ENCODE measurements around the gene PRPH2.
"Not testable (repeated sequence)": the region's sequence is repeated elsewhere in the genome, so short reads cannot be mapped to it uniquely, and the experiment has no call there.

Gene PRPH2

DNA sequence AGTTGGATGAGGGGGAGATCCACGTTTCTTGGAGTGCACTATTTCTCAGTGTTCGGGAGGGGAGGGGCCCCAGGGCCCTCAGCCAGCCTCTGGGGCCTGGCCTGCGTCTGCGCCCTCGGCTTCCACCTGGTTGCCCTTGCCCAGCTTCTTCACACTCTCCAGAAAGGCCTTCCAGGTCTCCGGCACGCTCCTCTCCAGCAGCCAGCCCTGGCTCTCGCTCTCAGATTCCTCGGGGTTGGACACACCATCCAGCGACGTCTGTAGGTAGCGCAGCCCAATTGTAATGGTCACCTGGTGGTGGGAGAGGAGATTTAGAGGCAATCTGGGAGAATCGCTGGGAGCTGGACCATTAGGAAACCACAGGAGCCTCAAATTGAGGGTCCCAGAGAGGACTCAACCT, 24.2 kb downstream of the PRPH2 start:
- DNase-seq (ENCODE audit: low read depth), result no peak

GRCh38 chr6:42697268-42697655, 25.1 kb downstream of the PRPH2 start:
- DNase-seq (ENCODE audit: low read depth), result no peak

DNA sequence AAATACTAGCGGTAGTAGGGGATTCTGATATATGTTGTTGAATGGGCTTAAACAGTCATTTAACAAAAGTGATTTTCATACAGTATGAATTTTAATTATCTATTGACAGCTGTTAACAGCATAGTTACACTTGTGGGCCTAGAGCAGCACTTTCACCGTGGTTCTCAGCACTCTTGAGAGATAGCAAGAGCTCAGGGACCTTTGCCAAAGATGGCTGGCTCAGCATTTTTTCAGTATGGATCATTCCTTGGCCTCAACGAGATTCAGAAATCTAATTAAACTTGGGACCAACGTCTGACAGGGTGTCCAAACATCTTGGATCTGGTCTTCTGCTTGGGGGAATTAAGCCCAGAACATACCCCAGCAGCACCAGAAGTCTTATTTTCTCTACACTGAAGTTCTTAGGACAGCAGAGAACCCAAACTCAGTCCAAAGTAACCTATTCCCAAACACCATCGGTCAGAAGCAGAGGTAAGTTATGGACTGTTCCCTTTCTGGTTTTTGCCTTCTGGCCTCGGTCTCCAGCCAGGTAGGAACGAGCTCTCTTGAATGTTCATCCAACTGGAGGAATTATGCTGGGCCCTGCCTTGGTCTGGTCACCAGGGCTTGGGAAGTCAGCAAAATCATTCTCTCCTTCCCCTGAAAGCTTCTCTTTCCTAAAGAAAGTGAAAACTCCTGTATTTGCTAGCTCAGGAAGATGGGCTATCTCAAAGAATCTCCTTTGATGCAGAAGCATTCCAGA, 25.7 kb downstream of the PRPH2 start:
- peak; percentile 75 for DNase-seq (ENCODE audit: low read depth)

DNA sequence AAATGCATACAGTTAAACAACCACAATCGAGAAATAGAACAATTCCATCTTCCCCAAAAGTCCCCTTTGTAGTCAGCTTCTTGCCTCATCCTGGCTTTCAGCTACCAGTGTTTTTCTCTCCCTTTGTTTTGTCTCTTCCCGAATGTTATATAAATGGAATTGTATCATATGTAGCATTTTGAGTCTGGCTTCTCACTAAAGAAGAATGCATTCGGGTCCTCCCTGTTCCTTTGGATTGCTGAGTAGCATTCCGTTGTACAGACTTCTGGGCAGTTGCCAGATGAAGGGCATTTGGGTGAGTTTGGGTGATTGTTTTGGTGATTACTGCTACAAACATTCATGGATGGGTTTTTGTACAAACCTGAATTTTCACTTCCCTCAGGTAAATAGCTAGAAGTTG, 27.8 kb downstream of the PRPH2 start:
- peak; percentile 53 for DNase-seq (ENCODE audit: low read depth)

DNA sequence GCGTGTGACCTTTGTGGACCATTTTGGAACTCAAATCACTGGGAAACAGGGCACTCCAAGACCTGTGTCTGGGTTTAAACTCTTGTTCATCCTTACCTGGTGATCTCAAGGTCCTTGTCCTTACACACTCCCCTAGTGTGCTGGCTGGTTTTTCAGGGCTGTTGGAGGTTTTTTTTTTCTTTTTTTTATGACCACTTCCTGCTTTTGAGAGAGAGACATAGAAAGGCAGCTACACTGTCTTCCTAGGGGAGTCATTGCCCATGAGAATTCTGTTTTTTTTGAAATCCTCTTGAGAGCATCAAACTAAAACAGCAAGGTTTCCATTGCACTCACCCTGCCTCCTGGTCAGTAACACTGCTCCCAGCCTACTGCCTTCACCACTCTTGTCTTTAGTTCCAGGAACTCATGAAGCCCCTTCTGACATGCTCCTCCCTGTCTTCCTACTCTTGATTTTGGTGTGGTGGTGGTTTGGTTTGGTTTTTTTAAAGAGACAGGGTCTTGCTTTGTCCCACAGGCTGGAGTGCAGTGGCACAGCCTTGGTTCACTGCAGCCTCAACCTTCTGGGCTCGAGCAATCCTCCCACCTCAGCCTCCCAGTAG, 28.6 kb downstream of the PRPH2 start:
- DNase-seq (ENCODE audit: low read depth), result no peak

DNA sequence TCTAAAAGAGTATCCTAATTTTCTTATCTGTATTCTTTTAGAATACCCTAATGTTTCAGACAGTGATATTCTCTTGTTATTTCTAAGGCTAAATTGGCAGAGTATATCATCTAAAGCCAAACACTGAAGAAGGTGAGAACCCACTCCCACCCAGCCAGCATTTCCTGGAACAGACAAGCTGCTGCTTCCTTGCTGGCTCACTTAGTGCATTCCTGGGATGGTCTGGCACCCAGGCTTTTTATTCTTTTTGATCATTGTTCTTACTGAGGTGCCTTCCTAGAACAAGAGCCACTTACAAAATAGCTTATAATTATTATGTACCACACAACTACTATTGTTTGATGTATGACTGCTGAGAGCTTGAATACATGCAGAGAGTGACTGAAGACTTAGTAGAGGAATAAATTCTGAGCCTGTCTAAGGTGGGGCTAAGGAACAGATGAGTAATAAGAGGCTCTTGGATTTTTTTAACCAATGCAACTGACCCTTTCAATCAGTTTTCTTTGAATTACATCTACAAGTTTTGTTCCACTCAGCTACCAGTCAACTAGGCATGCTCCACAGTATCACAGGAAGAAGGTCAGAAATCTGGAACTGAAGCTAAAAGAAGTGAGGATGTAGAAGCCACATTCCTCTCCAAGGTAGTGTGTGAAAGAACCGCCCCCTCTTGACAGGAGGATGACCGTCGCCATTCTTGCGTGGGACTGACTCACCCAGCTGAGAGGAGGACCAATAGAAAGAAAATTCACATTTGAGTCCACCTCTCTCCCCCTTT, 30.1 kb downstream of the PRPH2 start:
- no peak for DNase-seq (ENCODE audit: low read depth)

DNA sequence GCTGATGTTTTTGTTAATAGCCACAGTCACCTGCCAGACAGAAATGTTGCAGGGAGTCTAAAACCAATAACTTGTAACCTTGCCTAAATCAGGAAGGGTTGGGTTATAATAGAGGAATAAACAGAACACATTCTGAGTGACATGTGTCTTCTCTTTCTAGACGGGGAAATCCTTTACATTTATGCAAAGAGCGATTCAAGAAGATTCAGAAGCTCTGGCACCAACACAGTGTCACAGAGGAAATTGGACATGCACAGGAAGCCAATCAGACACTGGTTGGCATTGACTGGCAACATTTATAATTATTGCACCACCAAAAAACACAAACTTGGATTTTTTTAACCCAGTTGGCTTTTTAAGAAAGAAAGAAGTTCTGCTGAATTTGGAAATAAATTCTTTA, 31.5 kb downstream of the PRPH2 start:
- no peak for DNase-seq (ENCODE audit: low read depth)

DNA sequence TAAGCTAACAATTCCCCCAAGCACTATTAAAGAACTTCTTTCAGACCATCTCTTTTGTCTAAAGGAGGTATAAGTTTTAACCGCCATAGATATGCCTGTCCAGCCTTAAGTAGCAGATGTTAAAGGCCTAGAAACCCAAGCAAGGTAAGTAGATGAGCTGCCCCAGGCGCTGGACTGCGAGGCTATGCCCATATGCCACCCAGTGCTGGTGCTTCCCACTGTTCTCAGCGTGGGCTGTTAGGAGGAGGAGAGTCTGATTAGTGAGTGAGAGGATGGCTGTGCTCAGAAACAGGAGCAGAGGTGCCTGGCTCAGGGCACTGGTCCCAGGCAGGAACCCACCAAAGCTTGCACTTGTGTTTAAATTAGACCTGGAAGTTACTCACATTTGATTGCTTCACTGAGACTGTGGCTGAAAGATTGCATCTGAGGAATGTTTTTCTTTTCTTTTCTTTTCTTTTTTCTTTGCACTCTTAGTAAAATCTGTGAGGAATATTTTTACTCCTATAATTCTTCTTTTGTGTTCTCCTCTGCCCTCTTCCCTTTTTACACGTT, 32.2 kb downstream of the PRPH2 start:
- no peak for DNase-seq (ENCODE audit: low read depth)

- no peak for DNase-seq (ENCODE audit: low read depth)
These were observed 33.0 kb downstream of the PRPH2 start for GRCh38 chr6:42689371-42689770.

DNA sequence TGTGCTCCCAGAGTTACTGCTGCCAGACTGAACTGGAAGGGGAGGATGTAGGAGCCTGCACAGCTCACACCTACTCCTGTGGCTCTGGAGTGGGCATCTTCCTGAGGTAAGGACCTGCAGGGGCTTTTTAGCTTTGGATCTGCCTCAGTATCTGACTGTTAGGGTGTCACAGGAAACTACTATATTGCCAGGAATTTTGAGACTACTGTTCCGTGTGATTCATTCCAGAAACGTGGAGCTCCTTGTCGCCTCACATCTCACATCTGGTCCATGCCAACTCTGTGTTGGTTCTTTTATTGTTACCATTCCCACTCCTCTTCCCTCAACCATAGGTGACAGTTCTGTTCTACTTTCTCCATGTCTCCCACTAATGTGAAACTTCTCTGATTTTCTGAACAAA, 34.1 kb downstream of the PRPH2 start:
- DNase-seq (ENCODE audit: low read depth), result no peak

- DNase-seq (ENCODE audit: low read depth), result no peak
These were observed 43.0 kb downstream of the PRPH2 start for GRCh38 chr6:42679358-42679757.

DNA sequence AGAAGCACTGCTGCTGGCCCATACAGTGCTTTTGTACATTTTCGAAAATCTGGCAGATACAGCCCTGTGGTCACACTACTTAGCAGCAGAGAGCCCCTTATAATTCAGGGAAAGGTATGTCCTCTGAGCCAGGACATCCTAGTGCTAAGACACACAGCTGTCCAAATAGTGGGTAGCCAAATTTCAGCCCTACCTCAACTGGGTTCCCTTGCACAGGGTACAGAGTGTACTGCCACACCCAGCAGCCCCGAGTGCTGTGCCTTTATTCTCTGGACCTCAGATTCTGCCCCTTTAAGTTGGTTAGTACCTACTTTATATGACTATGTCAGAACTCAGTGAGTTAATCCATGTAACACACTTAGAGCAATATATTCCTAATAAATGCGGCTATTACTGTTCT, 47.6 kb downstream of the PRPH2 start:
- no peak for DNase-seq (ENCODE audit: low read depth)

- DNase-seq (ENCODE audit: low read depth), result not testable (repeated sequence)
These were observed 48.0 kb downstream of the PRPH2 start for GRCh38 chr6:42674368-42674767.

DNA sequence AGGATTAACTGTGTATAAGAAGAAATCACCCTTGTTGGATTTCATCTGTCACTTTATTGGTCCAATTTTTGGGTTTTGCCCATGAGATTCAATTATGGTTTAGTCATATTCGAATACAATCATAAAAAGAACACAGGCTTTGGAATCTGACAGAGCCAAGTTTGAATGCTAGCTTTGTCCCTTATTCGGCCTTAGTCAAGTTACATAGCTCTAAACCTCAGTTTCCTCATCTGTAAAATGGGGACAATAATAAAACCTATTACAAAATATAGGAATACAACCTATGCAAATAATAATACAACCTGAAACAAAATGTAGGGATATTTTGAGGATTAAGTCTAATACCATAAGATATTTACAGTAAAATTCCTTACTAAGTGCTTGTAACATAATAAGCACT, 57.7 kb downstream of the PRPH2 start:
- DNase-seq (ENCODE audit: low read depth), result no peak

- DNase-seq (ENCODE audit: low read depth), result peak; percentile 56
These were observed 60.8 kb downstream of the PRPH2 start for GRCh38 chr6:42661540-42662153.

DNA sequence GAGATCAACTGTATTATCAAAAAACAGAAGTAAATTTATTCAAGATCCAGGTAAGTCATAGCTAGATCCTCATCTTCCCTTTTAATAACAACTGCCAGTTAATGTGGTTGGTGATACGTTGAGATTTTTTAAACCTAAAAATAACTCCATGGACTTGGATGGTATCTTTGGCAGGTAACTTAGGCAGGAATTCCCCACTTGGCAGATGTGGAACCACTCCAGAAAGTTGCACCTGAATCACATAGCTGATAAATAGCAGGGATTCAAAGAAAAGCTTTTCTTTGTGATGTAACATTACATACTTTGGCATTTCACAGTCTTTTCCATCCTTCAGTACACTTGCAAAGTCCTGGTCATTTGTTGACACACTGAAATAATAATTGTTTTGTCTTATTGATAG, 62.6 kb downstream of the PRPH2 start:
- no peak for DNase-seq (ENCODE audit: low read depth)

DNA sequence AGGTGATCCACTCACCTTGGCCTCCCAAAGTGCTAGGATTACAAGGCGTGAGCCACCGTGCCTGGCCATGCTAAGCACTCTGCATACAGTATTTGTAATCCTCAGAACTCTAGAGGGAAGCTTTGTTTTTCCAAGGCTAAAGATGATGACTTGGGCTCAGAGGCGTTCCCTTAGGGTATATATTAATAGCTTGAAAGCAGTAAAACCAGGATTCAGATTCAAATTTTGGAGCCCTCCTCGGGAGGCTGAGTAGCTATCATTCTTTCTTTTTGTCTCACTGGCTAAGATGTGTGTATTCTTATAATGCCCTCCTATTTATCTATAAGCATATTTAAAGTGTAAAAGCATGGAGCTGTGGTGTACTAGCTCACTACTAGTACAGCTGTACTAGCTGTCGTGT, 68.5 kb downstream of the PRPH2 start:
- no peak for DNase-seq (ENCODE audit: low read depth)

DNA sequence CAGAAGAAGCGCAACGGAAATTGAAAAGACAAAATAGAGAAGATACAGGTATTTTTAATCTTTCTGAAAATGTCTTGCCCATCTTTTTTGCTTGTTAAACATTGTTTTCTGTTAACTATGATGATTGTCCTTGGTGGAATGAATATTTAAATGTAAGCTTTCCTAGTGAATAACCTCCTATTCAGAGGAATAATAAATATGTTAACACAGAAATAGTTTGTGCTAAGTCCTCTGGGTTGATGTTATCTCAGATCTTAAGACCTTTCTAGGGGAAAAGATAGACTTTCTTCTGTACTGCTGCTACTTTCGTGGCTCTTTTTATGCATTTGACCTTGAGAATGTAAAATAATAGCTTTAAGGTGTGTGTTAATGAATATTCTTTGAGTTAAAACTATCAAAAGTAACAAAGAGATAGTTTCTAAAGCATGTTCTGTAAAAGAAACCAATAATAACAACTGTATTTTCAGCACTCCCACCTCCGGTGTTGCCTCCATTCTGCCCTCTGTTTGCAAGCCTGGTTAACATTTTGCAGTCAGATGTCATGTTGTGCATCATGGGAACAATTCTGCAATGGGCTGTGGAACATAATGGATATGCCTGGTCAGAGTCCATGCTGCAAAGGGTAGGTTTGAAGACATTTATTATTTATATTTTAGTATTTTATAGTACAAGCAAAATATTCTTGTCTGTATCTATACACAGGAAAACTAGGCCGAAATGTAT, 70.2 kb downstream of the PRPH2 start:
- no peak for DNase-seq (ENCODE audit: low read depth)

Measured in fibroblast of gingiva (primary cell).